RWPE2 (cell line): Measurements from ENCODE around the gene ARPC5L.

Experiments used
- ATAC-seq: fragments of 200-7000 bp; cut with Tn5 transposase; 3 replicates; pipeline ENCODE4 v1.9.1; 2021; ENCODE audit warnings: low read depth
- DNase-seq: peaks from one replicate; pipeline ENCODE4 v3.0.0-alpha.2; 2020; ENCODE audit warnings: low spot score
- H3K27ac ChIP-seq: fragments of 450-650 bp; 2 replicates; pipeline ENCODE4 v1.5.1; 2017; ENCODE audit warnings: mild to moderate bottlenecking; ENCODE audit not compliant: poor library complexity, severe bottlenecking
- H3K27me3 ChIP-seq: fragments of 250-450 bp; sonication (Bioruptor Pico); 2 replicates; pipeline ENCODE4 v1.5.1; 2021; ENCODE audit warnings: mild to moderate bottlenecking, moderate library complexity; ENCODE audit not compliant: insufficient read depth, poor library complexity, severe bottlenecking
- H3K36me3 ChIP-seq: fragments of 250-450 bp; sonication (Bioruptor Pico); 2 replicates; pipeline ENCODE4 v1.5.1; 2020; ENCODE audit warnings: low read depth, mild to moderate bottlenecking, moderate library complexity
- H3K4me1 ChIP-seq: fragments of 250-450 bp; sonication (Bioruptor Pico); 2 replicates; pipeline ENCODE4 v1.5.1; 2021; ENCODE audit warnings: mild to moderate bottlenecking, moderate library complexity; ENCODE audit not compliant: insufficient read depth, poor library complexity, severe bottlenecking
- H3K4me3 ChIP-seq: fragments of 250-450 bp; sonication (Bioruptor Pico); 2 replicates; pipeline ENCODE4 v1.5.1; 2021; ENCODE audit warnings: mild to moderate bottlenecking, moderate library complexity; ENCODE audit not compliant: severe bottlenecking
- H3K9me3 ChIP-seq: fragments of 250-450 bp; sonication (Bioruptor Pico); 2 replicates; pipeline ENCODE4 v1.5.1; 2021; ENCODE audit warnings: mild to moderate bottlenecking, moderate library complexity; ENCODE audit not compliant: severe bottlenecking
- TF ChIP-seq, protein P1 (sequence below): fragments of 450-650 bp; IDR thresholded peaks from one replicate; pipeline ENCODE4 v1.5.1; 2017; ENCODE audit warnings: mild to moderate bottlenecking, moderate library complexity; ENCODE audit not compliant: poor library complexity, severe bottlenecking

Gene ARPC5L

DNA sequence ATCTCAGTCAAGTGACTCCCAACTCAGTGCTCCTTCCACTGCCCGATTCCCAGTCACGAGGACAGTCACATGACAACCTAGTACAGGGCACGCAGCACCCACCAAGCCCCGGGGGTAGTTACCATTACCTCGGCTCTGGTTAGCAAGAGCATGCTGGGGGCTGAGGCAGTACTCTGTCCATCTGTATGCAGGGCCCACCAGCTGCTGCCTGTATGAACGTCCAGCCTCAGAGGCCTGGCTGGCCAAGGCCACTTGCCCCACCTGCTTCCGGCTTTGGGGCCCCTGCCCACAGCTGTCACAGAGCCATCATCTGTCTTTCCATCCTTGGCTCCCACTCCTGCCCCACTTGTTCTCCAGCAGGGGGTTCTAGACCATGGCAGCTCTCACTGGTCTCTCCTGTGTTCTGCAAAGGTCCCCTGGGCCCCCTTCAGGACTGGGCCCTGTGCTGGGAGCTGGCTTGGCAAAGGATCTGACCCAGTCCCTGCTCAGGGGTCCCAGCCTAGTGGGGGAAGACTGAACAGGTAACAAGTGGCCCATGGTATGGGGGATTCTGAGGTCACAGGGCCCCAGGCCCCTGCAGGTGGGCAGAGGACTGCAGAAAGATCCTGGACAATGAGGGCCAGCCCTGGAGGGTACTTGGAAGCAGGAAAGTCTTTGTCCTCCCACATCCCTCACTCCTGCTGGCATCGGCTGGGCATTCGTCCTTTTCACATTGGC lies 3.4 kb upstream of the ARPC5L start:
- TF ChIP-seq, protein P1, sequence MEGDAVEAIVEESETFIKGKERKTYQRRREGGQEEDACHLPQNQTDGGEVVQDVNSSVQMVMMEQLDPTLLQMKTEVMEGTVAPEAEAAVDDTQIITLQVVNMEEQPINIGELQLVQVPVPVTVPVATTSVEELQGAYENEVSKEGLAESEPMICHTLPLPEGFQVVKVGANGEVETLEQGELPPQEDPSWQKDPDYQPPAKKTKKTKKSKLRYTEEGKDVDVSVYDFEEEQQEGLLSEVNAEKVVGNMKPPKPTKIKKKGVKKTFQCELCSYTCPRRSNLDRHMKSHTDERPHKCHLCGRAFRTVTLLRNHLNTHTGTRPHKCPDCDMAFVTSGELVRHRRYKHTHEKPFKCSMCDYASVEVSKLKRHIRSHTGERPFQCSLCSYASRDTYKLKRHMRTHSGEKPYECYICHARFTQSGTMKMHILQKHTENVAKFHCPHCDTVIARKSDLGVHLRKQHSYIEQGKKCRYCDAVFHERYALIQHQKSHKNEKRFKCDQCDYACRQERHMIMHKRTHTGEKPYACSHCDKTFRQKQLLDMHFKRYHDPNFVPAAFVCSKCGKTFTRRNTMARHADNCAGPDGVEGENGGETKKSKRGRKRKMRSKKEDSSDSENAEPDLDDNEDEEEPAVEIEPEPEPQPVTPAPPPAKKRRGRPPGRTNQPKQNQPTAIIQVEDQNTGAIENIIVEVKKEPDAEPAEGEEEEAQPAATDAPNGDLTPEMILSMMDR = no peak
- Histone ChIP-seq H3K4me1 (peaks cover 6% of the 10 kb centered on the region), H3K27ac (no peak overlapping the region), H3K9me3 (no peaks in the 10 kb centered on the region), H3K4me3 (no peak overlapping the region), H3K36me3 (peaks cover 47% of the 10 kb centered on the region), H3K27me3 (no peaks in the 10 kb centered on the region)
- DNase-seq (no peak), ATAC-seq (no peak)

DNA sequence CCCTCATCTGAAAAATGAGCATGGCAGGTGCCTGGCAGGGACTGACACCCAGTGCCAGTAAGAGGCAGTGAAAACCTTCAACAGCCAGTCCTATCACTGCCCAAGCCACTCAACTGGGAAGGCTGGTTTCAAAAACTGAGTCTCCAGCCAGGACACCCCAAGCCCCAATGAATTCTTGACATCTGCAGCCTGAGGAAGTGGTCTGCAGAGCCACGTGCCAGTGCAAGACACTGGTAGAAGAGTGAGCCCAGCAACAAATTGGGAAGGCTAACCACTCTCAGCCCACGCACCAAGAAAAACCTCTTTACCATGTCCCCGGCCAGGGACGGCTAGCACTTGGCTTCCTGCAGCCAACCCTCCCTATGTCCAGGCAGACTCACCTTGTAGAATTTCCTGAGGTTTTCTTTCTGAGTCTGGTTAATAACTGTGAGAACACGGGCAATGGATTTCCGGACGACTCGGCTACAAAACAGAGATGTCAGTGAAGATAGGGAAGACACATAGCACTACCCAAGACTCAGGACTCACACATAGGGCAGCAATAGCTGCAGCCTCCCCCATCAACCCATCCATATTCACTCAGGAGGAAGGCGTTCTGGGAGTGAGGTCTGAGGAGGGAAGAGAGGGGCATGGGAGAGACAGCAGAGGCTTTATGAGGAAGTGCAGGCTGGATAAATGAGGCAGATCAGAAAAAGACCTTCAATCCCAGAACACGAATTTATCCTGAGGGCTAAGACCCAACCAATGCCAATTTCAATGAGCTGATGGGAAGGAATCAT lies 1.9 kb upstream of the ARPC5L start:
- H3K4me3 ChIP-seq = peak overlapping the region; percentile 94
- ATAC-seq (no peak), DNase-seq (no peak)
- H3K27ac ChIP-seq = peak overlapping the region; percentile 78
- H3K27me3 ChIP-seq = no peaks in the 10 kb centered on the region
- H3K9me3 ChIP-seq = no peaks in the 10 kb centered on the region
- H3K4me1 ChIP-seq = peaks cover 9% of the 10 kb centered on the region
- TF ChIP-seq, protein P1 = no peak
- peaks cover 47% of the 10 kb centered on the region for H3K36me3 ChIP-seq

DNA sequence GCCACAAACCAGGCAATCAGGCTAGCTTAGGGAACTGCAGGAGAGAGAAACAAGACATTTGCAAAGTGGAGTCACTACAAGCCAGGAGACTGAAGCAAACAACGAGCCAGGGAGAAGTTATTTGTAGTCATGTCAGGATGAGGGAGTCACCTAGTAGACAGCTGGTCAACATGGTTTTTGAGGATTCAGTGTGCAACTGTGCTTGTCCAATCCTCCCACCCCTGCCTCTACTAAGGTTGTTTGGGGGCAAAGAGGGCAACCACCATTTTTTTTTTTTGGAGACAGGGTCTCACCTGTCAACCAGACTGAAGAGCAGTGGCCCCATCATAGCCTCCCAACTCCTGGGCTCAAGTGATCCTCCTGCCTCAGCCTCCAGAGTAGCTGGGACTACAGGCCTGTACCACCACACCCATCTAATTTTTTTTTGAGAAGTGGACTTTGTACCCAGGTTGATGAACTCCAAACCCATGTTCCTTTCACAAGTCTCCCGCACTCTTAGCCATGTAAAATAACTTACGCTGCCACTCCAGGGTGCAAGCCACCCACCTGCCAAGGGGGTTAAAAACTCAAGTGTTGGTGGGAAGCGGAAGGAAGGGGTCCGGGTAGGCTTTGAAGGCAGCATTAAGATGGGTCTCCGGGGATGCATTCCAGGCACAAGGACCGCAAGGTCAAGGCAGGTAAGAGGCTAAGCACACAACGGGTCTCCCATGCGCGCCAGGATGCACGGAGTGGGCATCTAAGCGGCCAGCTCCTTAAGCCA lies 1.2 kb upstream of the ARPC5L start:
- no peak for ATAC-seq
- H3K36me3 ChIP-seq = peaks cover 47% of the 10 kb centered on the region
- H3K27me3 ChIP-seq = no peaks in the 10 kb centered on the region
- peaks cover 9% of the 10 kb centered on the region for H3K4me1 ChIP-seq
- H3K27ac ChIP-seq = peak overlapping the region; percentile 78
- TF ChIP-seq, protein P1 = no peak
- DNase-seq = no peak
- H3K4me3 ChIP-seq = peak overlapping the region; percentile 94
- H3K9me3 ChIP-seq = no peaks in the 10 kb centered on the region

DNA sequence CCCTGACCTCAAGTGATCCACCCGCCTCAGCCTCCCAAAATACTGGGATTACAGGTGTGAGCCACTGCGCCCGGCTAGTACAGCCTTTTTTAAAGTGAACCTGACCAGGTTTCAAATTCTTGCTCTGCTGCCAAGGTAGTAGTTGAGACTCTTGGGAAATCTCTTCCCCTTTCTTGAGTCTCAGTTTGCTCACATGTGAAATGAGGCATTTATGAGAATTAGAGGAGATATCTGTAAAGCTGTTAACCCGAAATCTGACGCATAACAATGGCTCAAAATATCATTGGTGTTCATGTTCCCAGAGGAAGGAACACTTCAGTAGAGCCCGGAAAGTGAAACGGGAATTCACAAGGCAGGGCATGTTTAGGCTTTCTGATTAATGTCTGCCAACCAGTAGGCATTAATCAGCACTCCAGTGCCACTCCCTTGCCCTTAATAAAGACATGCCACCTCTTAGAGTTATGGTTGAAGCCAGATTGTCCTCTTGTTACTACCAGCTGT lies 1.5 kb downstream of the ARPC5L start:
- Histone ChIP-seq H3K27me3 (no peaks in the 10 kb centered on the region), H3K9me3 (no peaks in the 10 kb centered on the region), H3K4me3 (peak overlapping the region; percentile 94), H3K27ac (peak overlapping the region; percentile 78), H3K36me3 (peaks cover 31% of the 10 kb centered on the region), H3K4me1 (peaks cover 9% of the 10 kb centered on the region)
- DNase-seq (peak; percentile 49), ATAC-seq (peak; percentile 59)
- TF ChIP-seq, protein P1 = no peak
